HG02885 (cell line): ENCODE data around the gene PRPF6.
"Not testable (repeated sequence)": the region's sequence is repeated elsewhere in the genome, so short reads cannot be mapped to it uniquely, and the experiment has no call there.

ENCODE experiments used
- ATAC-seq: cut with Tn5 transposase; IDR thresholded peaks from one replicate; pipeline ENCODE4 v1.9.1; 2021; ENCODE audit warnings: mild to moderate bottlenecking; ENCODE audit not compliant: unreplicated experiment, poor library complexity

The PRPF6 gene

GRCh38 chr20:63960654-63961621, 20.0 kb upstream of the PRPF6 start:
- not testable (repeated sequence) for ATAC-seq

- ATAC-seq: no peak
Measured at GRCh38 chr20:63961664-63962425, 19.1 kb upstream of the PRPF6 start.

GRCh38 chr20:63962426-63963347, 18.2 kb upstream of the PRPF6 start:
- ATAC-seq: no peak

- no peak for ATAC-seq
Measured at GRCh38 chr20:63963348-63963741, 17.6 kb upstream of the PRPF6 start.

GRCh38 chr20:63963784-63964301, 17.1 kb upstream of the PRPF6 start:
- ATAC-seq: no peak

GRCh38 chr20:63964412-63964811, 16.5 kb upstream of the PRPF6 start:
- ATAC-seq: no peak

- no peak for ATAC-seq
Measured at GRCh38 chr20:63966172-63966943, 14.6 kb upstream of the PRPF6 start.

DNA sequence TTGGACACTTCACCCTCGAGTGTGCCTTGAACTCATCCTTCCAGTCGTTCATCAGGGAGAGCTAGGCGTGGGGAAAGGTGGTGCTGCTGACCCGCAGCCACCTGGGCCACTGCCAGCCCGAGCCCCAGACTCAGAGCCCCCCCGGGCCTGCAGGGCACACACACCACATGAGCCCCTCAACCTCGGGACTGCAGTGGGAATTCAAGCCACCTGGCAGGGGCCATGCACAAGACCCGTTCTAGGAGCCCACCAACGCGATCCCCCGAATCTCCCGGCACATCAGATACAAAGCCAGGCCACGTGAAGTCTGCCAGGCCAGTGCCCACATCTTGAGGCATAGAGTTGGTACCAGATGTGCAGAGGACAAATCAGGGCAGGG, 14.0 kb upstream of the PRPF6 start:
- no peak for ATAC-seq

DNA sequence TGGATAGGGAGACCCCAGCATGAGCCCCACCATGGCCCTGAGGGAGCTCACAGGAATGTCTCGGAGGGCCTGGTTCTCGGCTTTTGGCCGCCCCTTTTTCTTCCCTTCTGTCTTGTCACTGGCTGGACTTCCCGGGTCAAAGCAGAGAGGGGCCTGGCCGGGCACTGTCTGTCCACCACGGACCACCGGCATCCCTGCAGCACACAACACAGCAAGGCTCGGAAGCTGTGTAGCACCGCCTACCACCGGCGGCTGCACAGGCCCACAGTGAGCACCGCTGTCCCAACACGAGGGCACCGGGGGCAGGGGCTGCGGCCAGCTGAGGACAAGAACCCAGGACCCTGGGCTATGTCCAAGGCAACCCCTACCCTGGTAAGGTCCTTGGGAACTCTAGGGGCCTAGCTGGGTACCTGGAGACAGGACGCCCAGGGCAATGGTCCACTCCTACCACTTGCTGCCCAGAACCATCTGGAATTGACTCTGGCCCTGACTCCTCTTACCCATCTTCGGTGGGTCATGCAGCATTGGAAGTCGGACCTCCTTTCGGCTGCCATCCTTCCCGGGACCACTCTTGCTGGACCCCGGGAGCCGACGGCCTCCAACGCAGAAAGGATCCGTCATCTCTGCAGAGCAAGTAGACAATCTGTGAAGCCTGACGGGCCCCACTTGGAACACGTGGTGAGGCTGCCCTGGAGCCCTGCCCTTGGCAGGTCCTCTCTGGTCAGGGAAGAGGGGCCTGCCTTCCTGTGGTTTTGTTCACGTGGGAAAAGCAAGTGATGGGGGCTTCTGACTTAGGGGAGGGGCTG, 13.4 kb upstream of the PRPF6 start:
- ATAC-seq: no peak

GRCh38 chr20:63968136-63968927, 12.6 kb upstream of the PRPF6 start:
- no peak for ATAC-seq

- ATAC-seq: no peak
Measured at GRCh38 chr20:63968928-63969760, 11.8 kb upstream of the PRPF6 start.

- no peak for ATAC-seq
Measured at GRCh38 chr20:63969838-63970713, 10.9 kb upstream of the PRPF6 start, which contains the start of gene ZNF512B. ZNF512B (minus strand) TSS chr20:63969930; CDS start chr20:63967950, 1,980 bp downstream.

DNA sequence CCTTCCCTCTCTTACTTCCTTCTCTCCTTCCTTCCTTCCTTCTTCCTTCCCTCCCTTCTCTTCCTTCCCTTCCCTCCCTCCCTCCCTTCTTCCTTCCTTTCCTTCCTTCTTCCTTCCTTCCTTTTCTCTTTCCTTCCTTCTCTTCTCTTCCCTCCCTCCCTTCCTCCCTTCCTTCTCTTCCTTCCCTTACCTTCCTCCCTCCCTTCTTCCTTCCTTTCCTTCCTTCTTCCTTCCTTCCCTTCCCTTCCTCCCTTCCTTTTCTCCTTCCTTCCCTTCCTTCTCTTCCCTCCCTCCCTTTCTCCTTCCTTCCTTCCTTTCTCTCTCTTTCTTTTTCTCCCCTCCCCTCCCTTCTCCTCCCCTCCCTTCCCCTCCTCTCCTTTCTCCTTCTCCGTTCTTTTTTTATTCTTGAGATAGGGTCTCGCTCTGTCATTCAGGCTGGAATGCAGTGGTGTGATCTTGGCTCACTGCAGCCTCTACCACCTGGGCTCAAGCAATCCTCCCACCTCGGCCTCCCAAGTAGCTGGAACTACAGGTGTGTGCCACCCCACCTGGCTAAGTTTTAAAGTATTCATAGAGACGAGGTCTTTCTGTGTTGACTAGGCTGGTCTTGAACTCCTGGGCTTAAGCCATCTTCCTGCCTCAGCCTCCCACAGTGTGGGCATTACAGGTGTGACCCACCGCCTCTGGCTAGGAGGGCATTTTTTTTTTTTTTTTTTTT, 10.1 kb upstream of the PRPF6 start:
- ATAC-seq: no peak

GRCh38 chr20:63971960-63972311, 9.0 kb upstream of the PRPF6 start:
- not testable (repeated sequence) for ATAC-seq
